ENCODE results near the gene HINT1.
A peak's percentile ranks its signal among the peaks of the same experiment; 100 is the strongest.

HINT1 gene

GRCh38 chr5:131180407-131180806 lies 15.4 kb upstream of the HINT1 start:
- TF ChIP-seq, protein P1, sequence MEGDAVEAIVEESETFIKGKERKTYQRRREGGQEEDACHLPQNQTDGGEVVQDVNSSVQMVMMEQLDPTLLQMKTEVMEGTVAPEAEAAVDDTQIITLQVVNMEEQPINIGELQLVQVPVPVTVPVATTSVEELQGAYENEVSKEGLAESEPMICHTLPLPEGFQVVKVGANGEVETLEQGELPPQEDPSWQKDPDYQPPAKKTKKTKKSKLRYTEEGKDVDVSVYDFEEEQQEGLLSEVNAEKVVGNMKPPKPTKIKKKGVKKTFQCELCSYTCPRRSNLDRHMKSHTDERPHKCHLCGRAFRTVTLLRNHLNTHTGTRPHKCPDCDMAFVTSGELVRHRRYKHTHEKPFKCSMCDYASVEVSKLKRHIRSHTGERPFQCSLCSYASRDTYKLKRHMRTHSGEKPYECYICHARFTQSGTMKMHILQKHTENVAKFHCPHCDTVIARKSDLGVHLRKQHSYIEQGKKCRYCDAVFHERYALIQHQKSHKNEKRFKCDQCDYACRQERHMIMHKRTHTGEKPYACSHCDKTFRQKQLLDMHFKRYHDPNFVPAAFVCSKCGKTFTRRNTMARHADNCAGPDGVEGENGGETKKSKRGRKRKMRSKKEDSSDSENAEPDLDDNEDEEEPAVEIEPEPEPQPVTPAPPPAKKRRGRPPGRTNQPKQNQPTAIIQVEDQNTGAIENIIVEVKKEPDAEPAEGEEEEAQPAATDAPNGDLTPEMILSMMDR (conservative IDR thresholded peaks at IDR 0.05; ENCODE audit: control insufficient read depth, insufficient read depth, low read depth, low read length) = no peak
- DNase-seq (ENCODE audit: low read depth) = no peak
- H3K4me3 ChIP-seq (ENCODE audit: control insufficient read depth, low read depth, low read length) = no peak overlapping the region

GRCh38 chr5:131171276-131171810 lies 6.3 kb upstream of the HINT1 start:
- no peak for DNase-seq (ENCODE audit: low read depth)
- peak overlapping the region; percentile 84 for H3K4me3 ChIP-seq (ENCODE audit: control insufficient read depth, low read depth, low read length)
- TF ChIP-seq, protein P1 (conservative IDR thresholded peaks at IDR 0.05; ENCODE audit: control insufficient read depth, insufficient read depth, low read depth, low read length) = no peak

DNA sequence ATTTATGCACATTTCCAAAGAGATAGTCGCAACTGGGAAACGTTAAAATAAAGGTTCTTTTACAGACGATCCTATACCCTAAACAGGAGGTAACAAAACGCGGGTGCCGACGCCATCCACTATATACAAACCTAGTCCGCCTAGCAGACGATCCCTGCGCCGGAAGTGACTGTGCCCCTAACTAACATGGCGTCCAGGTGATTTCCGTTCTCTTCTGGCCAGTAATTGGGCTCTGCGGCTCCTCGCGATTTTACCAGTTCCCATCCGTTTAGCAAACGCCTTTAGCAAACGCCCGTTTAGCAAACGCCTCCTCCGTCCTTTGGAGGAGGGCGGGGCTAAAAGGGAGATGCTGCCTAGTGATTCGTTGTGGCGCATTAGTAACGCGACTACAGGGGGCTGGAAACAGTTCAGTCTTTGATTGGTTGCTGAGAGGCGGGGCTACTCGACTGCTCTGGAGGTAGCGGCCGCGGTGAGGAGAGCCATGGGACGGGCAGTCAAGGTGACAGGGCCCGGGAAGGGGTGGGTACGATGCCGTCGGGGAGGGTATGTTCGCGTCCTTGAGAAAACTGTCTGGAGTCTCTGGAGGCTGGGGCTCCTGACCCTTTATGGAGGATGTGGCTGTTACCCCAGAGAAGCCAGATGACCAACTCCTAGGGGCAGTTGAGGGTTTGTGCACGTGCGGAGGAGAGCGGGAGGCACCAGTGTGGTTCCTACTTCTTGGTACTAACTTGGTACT lies 5.7 kb upstream of the HINT1 start, which contains the start of gene LYRM7:
LYRM7 (plus strand) TSS at position 405 of the 736 bp plus-strand sequence; CDS start at position 482, 77 bp downstream.
- DNase-seq (ENCODE audit: low read depth) = peak; percentile 99
- TF ChIP-seq, protein P1 (conservative IDR thresholded peaks at IDR 0.05; ENCODE audit: control insufficient read depth, insufficient read depth, low read depth, low read length) = no peak
- H3K4me3 ChIP-seq (ENCODE audit: control insufficient read depth, low read depth, low read length) = peak within 1 kb of the TSS; percentile 84

DNA sequence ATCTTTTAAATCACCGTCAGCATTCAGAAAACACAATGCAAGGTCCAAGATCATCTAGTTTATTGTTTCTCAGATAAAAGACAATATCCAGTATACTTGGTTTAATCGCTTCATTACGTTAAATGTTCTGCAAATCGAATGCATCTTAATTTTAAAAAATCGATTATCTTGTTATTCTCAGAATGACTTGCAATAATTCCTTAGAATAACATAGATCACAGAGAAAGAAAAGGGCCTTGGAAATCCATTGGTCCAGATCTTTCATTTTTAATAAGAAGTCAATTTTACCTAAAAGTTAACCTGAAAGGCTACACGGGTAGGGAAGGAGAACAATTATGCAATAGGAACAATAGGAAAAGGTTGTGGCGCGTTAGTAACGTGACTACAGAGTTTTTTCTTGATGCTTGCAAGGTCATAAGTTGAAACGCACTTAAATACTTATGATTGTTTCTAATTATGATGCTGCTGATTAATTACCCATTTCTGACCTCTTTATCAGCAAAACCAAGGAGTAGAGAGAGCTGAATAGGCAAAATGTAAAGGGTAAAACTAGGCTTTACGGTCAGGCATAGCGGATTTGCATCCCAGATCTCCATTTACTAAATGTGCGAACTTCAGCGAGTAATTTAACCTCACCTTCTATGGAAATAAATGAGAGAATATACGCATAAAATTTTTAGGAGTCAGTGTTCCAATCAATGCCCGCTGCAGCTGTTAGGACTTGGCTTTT lies 4.9 kb upstream of the HINT1 start:
- no peak for DNase-seq (ENCODE audit: low read depth)
- H3K4me3 ChIP-seq (ENCODE audit: control insufficient read depth, low read depth, low read length) = peak overlapping the region; percentile 84

DNA sequence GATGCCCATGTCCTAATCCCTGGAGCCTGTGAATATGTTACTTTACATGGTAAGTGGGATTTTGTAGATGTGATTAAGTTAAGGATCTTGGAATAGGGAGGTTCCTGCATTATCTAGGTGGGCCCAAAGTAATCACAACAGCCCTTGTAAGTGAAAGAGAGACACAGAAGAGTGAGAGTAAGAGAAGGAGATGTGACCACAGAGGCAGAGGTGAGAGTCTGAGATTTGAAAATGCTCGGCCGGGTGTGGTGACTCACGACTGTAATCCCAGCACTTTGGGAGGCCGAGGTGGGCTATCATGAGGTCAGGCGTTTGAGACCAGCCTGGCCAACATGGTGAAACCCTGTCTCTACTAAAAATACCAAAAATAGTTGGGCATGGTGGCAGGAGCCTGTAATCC lies 2.6 kb upstream of the HINT1 start:
- DNase-seq (ENCODE audit: low read depth) = no peak
- TF ChIP-seq, protein P1 (conservative IDR thresholded peaks at IDR 0.05; ENCODE audit: control insufficient read depth, insufficient read depth, low read depth, low read length) = no peak
- no peak overlapping the region for H3K4me3 ChIP-seq (ENCODE audit: control insufficient read depth, low read depth, low read length)

More for the DNA sequence above, 4.9 kb upstream of the HINT1 start:
- TF ChIP-seq, protein P1 (conservative IDR thresholded peaks at IDR 0.05; ENCODE audit: control insufficient read depth, insufficient read depth, low read depth, low read length) = no peak

- TF ChIP-seq, protein P1 (conservative IDR thresholded peaks at IDR 0.05; ENCODE audit: control insufficient read depth, insufficient read depth, low read depth, low read length) = no peak
- peak; percentile 76 for DNase-seq (ENCODE audit: low read depth)
- peak overlapping the region; percentile 79 for H3K4me3 ChIP-seq (ENCODE audit: control insufficient read depth, low read depth, low read length)
Observed at GRCh38 chr5:131164191-131165118, 601 bp downstream of the HINT1 start.

Data from fibroblast of mammary gland (primary cell).